OCI-LY3 (cell line): ENCODE results near the gene TUFT1.

ENCODE experiments used
- H2AFZ ChIP-seq: fragments of 200-600, 300-600 bp; shearing (Covaris generic); 2 replicates; pipeline ENCODE4 v1.6.0; 2014; ENCODE audit warnings: antibody characterized with exemption, low read depth, low read length
- H3K27ac ChIP-seq: fragments of 200-600, 300-600 bp; sonication (generic); 2 replicates; pipeline ENCODE4 v1.5.1; 2014; ENCODE audit warnings: mild to moderate bottlenecking, low read length, moderate library complexity, mixed read lengths
- H3K27me3 ChIP-seq: fragments of 200-600, 300-600 bp; sonication (generic); 2 replicates; pipeline ENCODE4 v1.6.1; 2014; ENCODE audit warnings: low read depth, low read length, mixed read lengths
- H3K36me3 ChIP-seq: fragments of 200-600, 300-600 bp; sonication (generic); replicated peaks from 2 replicates; pipeline ENCODE3; 2014; ENCODE audit warnings: low read depth, low read length, mixed read lengths
- H3K4me1 ChIP-seq: fragments of 300-600, 200-600 bp; sonication (generic); 2 replicates; pipeline ENCODE4 v1.6.1; 2014; ENCODE audit warnings: low read length, mixed read lengths
- H3K4me2 ChIP-seq: fragments of 200-600, 300-600 bp; sonication (generic); 2 replicates; pipeline ENCODE4 v1.6.1; 2014; ENCODE audit warnings: low read length, mixed read lengths
- H3K4me3 ChIP-seq: fragments of 300-600, 200-600 bp; sonication (generic); 2 replicates; pipeline ENCODE4 v1.5.1; 2014; ENCODE audit warnings: antibody characterized with exemption, mild to moderate bottlenecking, low read length, moderate library complexity
- H3K79me2 ChIP-seq: fragments of 300-600, 200-600 bp; shearing (Covaris generic); 2 replicates; pipeline ENCODE4 v1.6.1; 2014; ENCODE audit warnings: mild to moderate bottlenecking, low read length, mixed read lengths
- H3K9ac ChIP-seq: fragments of 300-600, 200-600 bp; shearing (Covaris generic); 2 replicates; pipeline ENCODE4 v1.6.0; 2014; ENCODE audit warnings: mild to moderate bottlenecking, low read length, moderate library complexity
- H3K9me3 ChIP-seq: fragments of 200-600, 300-600 bp; shearing (Covaris generic); 2 replicates; pipeline ENCODE4 v1.6.1; 2014; ENCODE audit warnings: low read length, mixed read lengths; ENCODE audit not compliant: insufficient read depth
- H4K20me1 ChIP-seq: fragments of 200-600, 300-600 bp; sonication (generic); 2 replicates; pipeline ENCODE4 v1.6.1; 2016; ENCODE audit warnings: low read length, mixed read lengths; ENCODE audit not compliant: insufficient read depth
- CTCF ChIP-seq: fragments of 200-600, 300-600 bp; sonication (generic); IDR thresholded peaks from 2 replicates; pipeline ENCODE4 v1.5.1; 2014; ENCODE audit warnings: antibody characterized with exemption, low read length, low read depth
- EZH2phosphoT487 ChIP-seq: fragments of 200-600 bp; shearing (Covaris generic); IDR thresholded peaks from 2 replicates; pipeline ENCODE4 v1.6.1; 2018; ENCODE audit warnings: antibody characterized with exemption, mixed run types, low read depth

The TUFT1 gene

GRCh38 chr1:151577173-151577572, 37.1 kb downstream of the TUFT1 start:
- Histone ChIP-seq H3K27ac (no peak overlapping the region), H2AFZ (no peak overlapping the region), H3K79me2 (no peaks in the 10 kb centered on the region), H3K9me3 (no peaks in the 10 kb centered on the region), H3K36me3 (no peaks in the 10 kb centered on the region), H3K9ac (no peak overlapping the region), H3K27me3 (peaks cover 18% of the 10 kb centered on the region), H3K4me1 (peaks cover 10% of the 10 kb centered on the region), H4K20me1 (no peaks in the 10 kb centered on the region), H3K4me2 (no peak overlapping the region), H3K4me3 (no peak overlapping the region)
- no peak for TF ChIP-seq CTCF
- no peak for TF ChIP-seq EZH2phosphoT487

DNA sequence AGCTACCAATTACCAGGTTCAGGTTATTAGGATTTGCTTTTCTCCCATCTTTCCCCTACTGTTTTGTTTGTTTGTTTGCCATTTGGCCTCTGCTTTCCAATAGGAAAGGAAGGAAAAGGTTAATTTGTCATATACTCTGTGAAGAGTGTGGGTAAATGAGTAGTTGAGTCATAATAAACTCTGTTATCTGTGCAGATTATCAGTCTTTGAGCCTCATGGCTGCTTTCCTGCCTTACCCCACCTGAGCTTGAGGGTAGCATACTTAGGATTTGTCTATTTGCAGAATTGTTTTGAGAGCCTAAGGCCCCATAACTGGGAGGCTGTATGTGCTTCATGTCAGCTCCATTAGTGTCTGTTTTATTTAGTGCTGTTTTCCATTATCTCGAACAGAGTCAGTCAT, 38.8 kb downstream of the TUFT1 start:
- Histone ChIP-seq H3K9ac (no peak overlapping the region), H3K79me2 (no peaks in the 10 kb centered on the region), H2AFZ (no peak overlapping the region), H3K27ac (no peak overlapping the region), H4K20me1 (no peaks in the 10 kb centered on the region), H3K4me2 (no peak overlapping the region), H3K36me3 (no peaks in the 10 kb centered on the region), H3K4me3 (no peak overlapping the region), H3K4me1 (peaks cover 10% of the 10 kb centered on the region), H3K9me3 (no peaks in the 10 kb centered on the region), H3K27me3 (peaks cover 18% of the 10 kb centered on the region)
- no peak for TF ChIP-seq EZH2phosphoT487
- no peak for TF ChIP-seq CTCF

GRCh38 chr1:151579436-151580225, 39.5 kb downstream of the TUFT1 start:
- Histone ChIP-seq H4K20me1 (no peaks in the 10 kb centered on the region), H3K27me3 (peaks cover 18% of the 10 kb centered on the region), H3K4me1 (peaks cover 9% of the 10 kb centered on the region), H3K27ac (no peak overlapping the region), H3K36me3 (no peaks in the 10 kb centered on the region), H3K79me2 (no peaks in the 10 kb centered on the region), H3K4me2 (no peak overlapping the region), H3K4me3 (no peak overlapping the region), H3K9me3 (no peaks in the 10 kb centered on the region), H2AFZ (no peak overlapping the region), H3K9ac (no peak overlapping the region)
- TF ChIP-seq CTCF (no peak), EZH2phosphoT487 (no peak)

DNA sequence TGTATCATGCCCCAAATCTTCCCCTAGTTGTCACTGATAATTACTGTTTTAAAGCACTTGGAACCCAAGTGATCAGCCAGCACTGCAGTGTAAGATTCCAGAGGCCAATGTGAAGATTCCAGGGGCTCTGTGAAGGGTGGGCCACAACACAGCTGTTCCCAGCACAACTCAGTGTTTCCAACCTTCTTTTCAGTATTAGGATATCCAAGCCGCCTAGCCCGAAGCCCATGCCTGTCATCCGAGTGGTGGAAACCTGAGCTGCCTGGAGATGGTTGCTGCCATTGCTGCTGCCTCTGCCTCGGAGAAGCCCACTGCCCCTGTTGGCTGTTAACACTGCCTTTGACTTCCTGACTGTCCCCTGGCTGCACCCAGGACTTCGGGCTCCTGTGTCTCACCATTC, 41.3 kb downstream of the TUFT1 start:
- H3K9ac ChIP-seq = no peak overlapping the region
- no peaks in the 10 kb centered on the region for H4K20me1 ChIP-seq
- peaks cover 4% of the 10 kb centered on the region; the same call in 1 of the 2 replicates for H3K4me1 ChIP-seq
- H2AFZ ChIP-seq = no peak overlapping the region
- no peaks in the 10 kb centered on the region for H3K9me3 ChIP-seq
- H3K27ac ChIP-seq = no peak overlapping the region
- no peak for TF ChIP-seq EZH2phosphoT487
- TF ChIP-seq CTCF = no peak
- H3K4me3 ChIP-seq = no peak overlapping the region
- no peaks in the 10 kb centered on the region for H3K36me3 ChIP-seq
- peaks cover 14% of the 10 kb centered on the region; the same call in 1 of the 2 replicates for H3K27me3 ChIP-seq
- H3K4me2 ChIP-seq = no peak overlapping the region
- no peaks in the 10 kb centered on the region for H3K79me2 ChIP-seq
